Peyer's patch (tissue), 4 donors: ENCODE data around the gene KAZN.

Experiments
- POLR2A ChIP-seq, 2 donors: fragments of 450-650 bp; IDR thresholded peaks; one replicate each; pipeline ENCODE4 v1.5.1; 2017; ENCODE audit warnings: antibody characterized with exemption in 2 of 2, mild to moderate bottlenecking in 2 of 2, moderate library complexity in 2 of 2
- TF ChIP-seq, protein P1 (sequence below), 6 experiments: fragments of 450-650 bp in 4 of 6; fragments of 200-600 bp in 2 of 6; sonication (generic) in 1 of 6; IDR thresholded peaks; one replicate each; pipeline ENCODE4 v1.5.1; 2017 to 2019; ENCODE audit warnings: antibody characterized with exemption in 6 of 6, mild to moderate bottlenecking in 3 of 6, moderate library complexity in 1 of 6

DNA sequence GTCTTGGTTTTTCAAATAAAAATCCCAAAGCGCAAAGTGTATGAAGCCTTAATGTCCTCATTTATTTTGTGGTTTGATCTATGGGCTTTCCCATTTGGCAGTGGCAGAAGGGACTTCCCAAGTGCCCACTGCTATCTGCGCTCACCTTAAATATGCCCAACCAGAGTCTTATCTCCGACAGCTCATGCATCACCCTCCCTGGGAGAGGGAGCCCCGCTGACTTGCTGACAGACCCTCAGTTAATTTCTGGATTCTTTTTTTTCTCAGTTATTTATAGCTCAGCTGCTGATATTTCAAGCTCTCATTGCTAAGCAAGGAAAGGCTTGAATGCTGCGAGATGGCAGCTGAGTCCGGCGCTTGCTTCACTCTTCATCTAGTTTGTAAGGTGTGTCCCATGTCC, 19.3 kb downstream of the KAZN start:
- TF ChIP-seq, protein P1, sequence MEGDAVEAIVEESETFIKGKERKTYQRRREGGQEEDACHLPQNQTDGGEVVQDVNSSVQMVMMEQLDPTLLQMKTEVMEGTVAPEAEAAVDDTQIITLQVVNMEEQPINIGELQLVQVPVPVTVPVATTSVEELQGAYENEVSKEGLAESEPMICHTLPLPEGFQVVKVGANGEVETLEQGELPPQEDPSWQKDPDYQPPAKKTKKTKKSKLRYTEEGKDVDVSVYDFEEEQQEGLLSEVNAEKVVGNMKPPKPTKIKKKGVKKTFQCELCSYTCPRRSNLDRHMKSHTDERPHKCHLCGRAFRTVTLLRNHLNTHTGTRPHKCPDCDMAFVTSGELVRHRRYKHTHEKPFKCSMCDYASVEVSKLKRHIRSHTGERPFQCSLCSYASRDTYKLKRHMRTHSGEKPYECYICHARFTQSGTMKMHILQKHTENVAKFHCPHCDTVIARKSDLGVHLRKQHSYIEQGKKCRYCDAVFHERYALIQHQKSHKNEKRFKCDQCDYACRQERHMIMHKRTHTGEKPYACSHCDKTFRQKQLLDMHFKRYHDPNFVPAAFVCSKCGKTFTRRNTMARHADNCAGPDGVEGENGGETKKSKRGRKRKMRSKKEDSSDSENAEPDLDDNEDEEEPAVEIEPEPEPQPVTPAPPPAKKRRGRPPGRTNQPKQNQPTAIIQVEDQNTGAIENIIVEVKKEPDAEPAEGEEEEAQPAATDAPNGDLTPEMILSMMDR (IDR thresholded peaks at IDR 0.05): no peak
- TF ChIP-seq POLR2A (IDR thresholded peaks at IDR 0.05): no peak
